Measurements from ENCODE around the gene LDB3.

The LDB3 gene

GRCh38 chr10:86668297-86669165, at the start of gene LDB3:
LDB3 (plus strand) TSS chr10:86668511; CDS start chr10:86668692, 181 bp downstream.
- peak; percentile 64 for DNase-seq (ENCODE audit: low spot score)
- no peak for TF ChIP-seq CTCF (IDR thresholded peaks at IDR 0.05; ENCODE audit: extremely low read depth, missing control alignments)

- TF ChIP-seq CTCF (IDR thresholded peaks at IDR 0.05; ENCODE audit: extremely low read depth, missing control alignments), result no peak
- DNase-seq (ENCODE audit: low spot score), result no peak
Observed at GRCh38 chr10:86628311-86628710, 40.0 kb upstream of the LDB3 start.

- TF ChIP-seq CTCF (IDR thresholded peaks at IDR 0.05; ENCODE audit: extremely low read depth, missing control alignments), result no peak
- no peak for DNase-seq (ENCODE audit: low spot score)
Observed at GRCh38 chr10:86630079-86630478, 38.2 kb upstream of the LDB3 start.

- no peak for DNase-seq (ENCODE audit: low spot score)
- TF ChIP-seq CTCF (IDR thresholded peaks at IDR 0.05; ENCODE audit: extremely low read depth, missing control alignments), result no peak
Observed at GRCh38 chr10:86632009-86632800, 36.1 kb upstream of the LDB3 start.

GRCh38 chr10:86632951-86633350, 35.4 kb upstream of the LDB3 start:
- TF ChIP-seq CTCF (IDR thresholded peaks at IDR 0.05; ENCODE audit: extremely low read depth, missing control alignments), result no peak
- DNase-seq (ENCODE audit: low spot score), result no peak

- no peak for DNase-seq (ENCODE audit: low spot score)
- no peak for TF ChIP-seq CTCF (IDR thresholded peaks at IDR 0.05; ENCODE audit: extremely low read depth, missing control alignments)
Observed at GRCh38 chr10:86635402-86635801, 32.9 kb upstream of the LDB3 start.

GRCh38 chr10:86636311-86636710, 32.0 kb upstream of the LDB3 start:
- no peak for TF ChIP-seq CTCF (IDR thresholded peaks at IDR 0.05; ENCODE audit: extremely low read depth, missing control alignments)

More at GRCh38 chr10:86636311-86636710, 32.0 kb upstream of the LDB3 start:
- DNase-seq (ENCODE audit: low spot score), result no peak

Measured in GM20000 (cell line).